NCI-H2029 (cell line): ENCODE results near the gene POLR3E.
"Not testable (repeated sequence)": the region's sequence is repeated elsewhere in the genome, so short reads cannot be mapped to it uniquely, and the experiment has no call there.

ENCODE experiments used
- DNase-seq: peaks from one replicate; lab custom pipeline; 2025; lab: John Stamatoyannopoulos, UW

POLR3E gene

GRCh38 chr16:22291860-22292318 is 5.3 kb upstream of the POLR3E start:
- DNase-seq, result no peak

GRCh38 chr16:22292320-22292719 is 4.9 kb upstream of the POLR3E start:
- DNase-seq, result no peak

- no peak for DNase-seq
These were observed 3.8 kb upstream of the POLR3E start for GRCh38 chr16:22293137-22294106.

GRCh38 chr16:22296225-22297113 is 740 bp upstream of the POLR3E start:
- no peak for DNase-seq

- DNase-seq, result peak; percentile 84
These were observed 893 bp downstream of the POLR3E start for GRCh38 chr16:22297871-22298733.

GRCh38 chr16:22299036-22299435 is 1.8 kb downstream of the POLR3E start:
- DNase-seq, result no peak

GRCh38 chr16:22300427-22301071 is 3.3 kb downstream of the POLR3E start:
- DNase-seq, result peak; percentile 16

GRCh38 chr16:22301423-22301822 is 4.2 kb downstream of the POLR3E start:
- DNase-seq, result not testable (repeated sequence)

GRCh38 chr16:22302776-22303363 is 5.7 kb downstream of the POLR3E start:
- no peak for DNase-seq

- DNase-seq, result no peak
These were observed 7.2 kb downstream of the POLR3E start for GRCh38 chr16:22304411-22304810.

GRCh38 chr16:22306788-22307187 is 9.6 kb downstream of the POLR3E start:
- DNase-seq, result no peak

- DNase-seq, result no peak
These were observed 10.6 kb downstream of the POLR3E start for GRCh38 chr16:22307838-22308237.

- no peak for DNase-seq
These were observed 11.8 kb downstream of the POLR3E start for GRCh38 chr16:22308824-22309520.

GRCh38 chr16:22311520-22311919 is 14.3 kb downstream of the POLR3E start:
- DNase-seq, result no peak

GRCh38 chr16:22312897-22313781 is 15.9 kb downstream of the POLR3E start:
- no peak for DNase-seq

- DNase-seq, result no peak
These were observed 16.8 kb downstream of the POLR3E start for GRCh38 chr16:22313876-22314470.

GRCh38 chr16:22314661-22315626 is 17.7 kb downstream of the POLR3E start:
- DNase-seq, result no peak
